ENCODE results near the gene ZBTB42. TPM values are rescaled to one million over a fixed set of nuclear protein-coding genes. Genes with fewer than 3 reads are reported as not detected.
"Not testable (repeated sequence)": the region's sequence is repeated elsewhere in the genome, so short reads cannot be mapped to it uniquely, and the experiment has no call there.

Gene ZBTB42
- total and polyA plus RNA-seq, 2 donors: 2.1 to 3.2 TPM

- not testable (repeated sequence) for H3K9me3 ChIP-seq (ENCODE audit: control insufficient read depth in 2 of 2, insufficient read depth in 1 of 2, low read length in 1 of 2); H3K36me3 ChIP-seq (ENCODE audit: control insufficient read depth in 2 of 2, insufficient read depth in 2 of 2, low read length in 1 of 2); DNase-seq (ENCODE audit: low read depth in 6 of 9, low spot score in 9 of 9); H3K27ac ChIP-seq (ENCODE audit: low read depth in 1 of 2, low read length in 1 of 2); H3K27me3 ChIP-seq (ENCODE audit: control insufficient read depth in 2 of 2, insufficient read depth in 1 of 2, low read length in 1 of 2)
- WGBS: 94% methylated on average over 15 of the region's 15 CpGs
- peak overlapping the region in 1 of 2 donors; percentile 91 for H3K4me3 ChIP-seq (ENCODE audit: low read length in 2 of 2)
- peaks cover 9 to 16% of the 10 kb centered on the region in 2 donors for H3K4me1 ChIP-seq (ENCODE audit: control insufficient read depth in 2 of 2, insufficient read depth in 2 of 2, low read length in 2 of 2)
Observed at GRCh38 chr14:104814701-104815100, 13.8 kb downstream of the ZBTB42 start.

DNA sequence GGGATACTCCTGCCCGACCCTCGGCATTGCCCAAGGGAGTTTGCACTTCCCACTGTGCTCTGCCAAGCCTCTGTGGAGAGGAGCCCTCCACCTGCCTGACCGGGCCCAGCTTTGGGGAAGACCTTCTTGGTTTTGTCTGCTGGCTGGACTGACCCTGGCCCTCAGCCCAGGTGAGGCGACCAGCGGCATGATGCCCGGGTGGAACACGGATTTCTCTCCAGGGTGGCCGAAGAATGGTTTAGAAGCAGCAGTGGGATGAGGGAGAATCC, 15.6 kb downstream of the ZBTB42 start:
- 5% methylated on average over 8 of the region's 8 CpGs for WGBS
- Histone ChIP-seq H3K27me3 (ENCODE audit: control insufficient read depth in 2 of 2, insufficient read depth in 1 of 2, low read length in 1 of 2) (no peaks in the 10 kb centered on the region), H3K4me3 (ENCODE audit: low read length in 2 of 2) (peak overlapping the region; percentile 91 to 99), H3K4me1 (ENCODE audit: control insufficient read depth in 2 of 2, insufficient read depth in 2 of 2, low read length in 2 of 2) (peaks cover 9 to 16% of the 10 kb centered on the region in 2 donors), H3K36me3 (ENCODE audit: control insufficient read depth in 2 of 2, insufficient read depth in 2 of 2, low read length in 1 of 2) (no peaks in the 10 kb centered on the region), H3K9me3 (ENCODE audit: control insufficient read depth in 2 of 2, insufficient read depth in 1 of 2, low read length in 1 of 2) (no peaks in the 10 kb centered on the region), H3K27ac (ENCODE audit: low read depth in 1 of 2, low read length in 1 of 2) (peak overlapping the region; percentile 92 to 94)
- DNase-seq (ENCODE audit: low read depth in 6 of 9, low spot score in 9 of 9): no peak

DNA sequence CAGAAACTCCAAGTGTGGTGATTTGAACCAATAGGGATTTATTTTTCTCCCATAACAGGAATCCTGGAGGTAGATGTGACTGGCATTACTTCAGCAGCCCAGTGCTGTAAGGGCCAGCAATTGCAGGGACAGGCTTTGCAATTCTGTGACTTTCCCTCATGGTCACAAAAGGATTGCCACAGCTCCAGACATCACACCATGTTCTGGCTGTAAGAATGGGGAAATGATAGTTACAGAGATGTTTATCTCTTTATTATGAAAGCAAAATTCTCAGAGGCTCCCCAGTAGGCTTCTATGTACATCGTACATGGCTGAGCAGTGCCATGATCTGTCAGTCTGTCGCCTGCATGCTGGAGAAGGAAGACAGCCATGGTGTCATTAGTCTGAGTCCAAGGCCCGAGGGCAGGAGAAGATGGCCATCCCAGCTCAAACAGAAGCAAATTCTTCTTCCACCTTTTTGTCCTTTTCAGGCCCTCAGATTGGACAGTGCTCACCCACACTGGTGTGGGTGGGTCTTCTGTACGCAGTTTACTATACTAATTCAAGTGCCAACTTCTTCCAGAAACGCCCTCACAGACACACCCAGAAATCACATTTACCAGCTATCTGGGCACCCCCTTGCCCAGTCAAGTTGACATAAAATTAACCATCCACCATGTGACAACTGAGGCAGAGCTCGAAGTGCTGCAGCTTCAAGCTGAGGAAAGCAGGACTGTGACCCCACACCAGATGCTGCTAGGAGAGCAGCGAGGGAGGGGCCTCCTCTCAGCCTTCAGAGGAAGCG, 17.2 kb downstream of the ZBTB42 start:
- WGBS: 96% methylated on average over 8 of the region's 8 CpGs
- Histone ChIP-seq H3K4me1 (ENCODE audit: control insufficient read depth in 2 of 2, insufficient read depth in 2 of 2, low read length in 2 of 2) (peaks cover 9 to 16% of the 10 kb centered on the region in 2 donors), H3K9me3 (ENCODE audit: control insufficient read depth in 2 of 2, insufficient read depth in 1 of 2, low read length in 1 of 2) (no peaks in the 10 kb centered on the region), H3K36me3 (ENCODE audit: control insufficient read depth in 2 of 2, insufficient read depth in 2 of 2, low read length in 1 of 2) (no peaks in the 10 kb centered on the region), H3K27me3 (ENCODE audit: control insufficient read depth in 2 of 2, insufficient read depth in 1 of 2, low read length in 1 of 2) (no peaks in the 10 kb centered on the region), H3K27ac (ENCODE audit: low read depth in 1 of 2, low read length in 1 of 2) (no peak overlapping the region), H3K4me3 (ENCODE audit: low read length in 2 of 2) (no peak overlapping the region)
- DNase-seq (ENCODE audit: low read depth in 6 of 9, low spot score in 9 of 9): no peak

- no peak overlapping the region for H3K4me3 ChIP-seq (ENCODE audit: low read length in 2 of 2)
- 96% methylated on average over 9 of the region's 9 CpGs for WGBS
- H3K27ac ChIP-seq (ENCODE audit: low read depth in 1 of 2, low read length in 1 of 2): no peak overlapping the region
- no peak for DNase-seq (ENCODE audit: low read depth in 6 of 9, low spot score in 9 of 9)
- H3K36me3 ChIP-seq (ENCODE audit: control insufficient read depth in 2 of 2, insufficient read depth in 2 of 2, low read length in 1 of 2): no peaks in the 10 kb centered on the region
- no peaks in the 10 kb centered on the region for H3K27me3 ChIP-seq (ENCODE audit: control insufficient read depth in 2 of 2, insufficient read depth in 1 of 2, low read length in 1 of 2)
- H3K9me3 ChIP-seq (ENCODE audit: control insufficient read depth in 2 of 2, insufficient read depth in 1 of 2, low read length in 1 of 2): no peaks in the 10 kb centered on the region
- H3K4me1 ChIP-seq (ENCODE audit: control insufficient read depth in 2 of 2, insufficient read depth in 2 of 2, low read length in 2 of 2): peaks cover 9 to 16% of the 10 kb centered on the region in 2 donors
Observed at GRCh38 chr14:104818714-104819161, 17.8 kb downstream of the ZBTB42 start.

DNA sequence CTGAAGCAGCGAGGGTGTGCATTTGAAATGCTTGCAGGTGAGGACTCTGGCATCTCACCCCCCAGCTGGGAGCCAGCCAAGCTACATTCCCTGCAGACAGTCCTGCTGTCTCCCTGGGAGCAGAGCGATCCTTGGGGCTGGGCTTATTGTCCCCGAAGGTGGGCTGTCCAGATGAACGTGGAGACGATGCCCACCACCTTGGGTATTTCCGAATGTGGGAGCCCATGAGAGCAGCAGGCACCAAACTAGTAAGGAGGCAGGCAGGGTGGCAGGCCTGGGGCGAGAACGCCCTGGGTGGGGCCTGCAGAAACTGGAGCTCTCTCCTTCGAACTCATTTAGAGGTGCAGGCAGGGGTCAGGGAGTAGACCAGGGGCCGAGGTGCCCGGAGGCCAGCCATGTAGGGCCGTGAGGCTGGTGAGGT, 18.5 kb downstream of the ZBTB42 start:
- peaks cover 0 to under 1% of the 10 kb centered on the region in 2 donors for H3K27me3 ChIP-seq (ENCODE audit: control insufficient read depth in 2 of 2, insufficient read depth in 1 of 2, low read length in 1 of 2)
- no peak for DNase-seq (ENCODE audit: low read depth in 6 of 9, low spot score in 9 of 9)
- 95% methylated on average over 12 of the region's 12 CpGs for WGBS
- no peak overlapping the region for H3K4me3 ChIP-seq (ENCODE audit: low read length in 2 of 2)
- no peak overlapping the region for H3K27ac ChIP-seq (ENCODE audit: low read depth in 1 of 2, low read length in 1 of 2)
- no peaks in the 10 kb centered on the region for H3K9me3 ChIP-seq (ENCODE audit: control insufficient read depth in 2 of 2, insufficient read depth in 1 of 2, low read length in 1 of 2)
- H3K36me3 ChIP-seq (ENCODE audit: control insufficient read depth in 2 of 2, insufficient read depth in 2 of 2, low read length in 1 of 2): no peaks in the 10 kb centered on the region
- peaks cover 9 to 14% of the 10 kb centered on the region in 2 donors for H3K4me1 ChIP-seq (ENCODE audit: control insufficient read depth in 2 of 2, insufficient read depth in 2 of 2, low read length in 2 of 2)

DNA sequence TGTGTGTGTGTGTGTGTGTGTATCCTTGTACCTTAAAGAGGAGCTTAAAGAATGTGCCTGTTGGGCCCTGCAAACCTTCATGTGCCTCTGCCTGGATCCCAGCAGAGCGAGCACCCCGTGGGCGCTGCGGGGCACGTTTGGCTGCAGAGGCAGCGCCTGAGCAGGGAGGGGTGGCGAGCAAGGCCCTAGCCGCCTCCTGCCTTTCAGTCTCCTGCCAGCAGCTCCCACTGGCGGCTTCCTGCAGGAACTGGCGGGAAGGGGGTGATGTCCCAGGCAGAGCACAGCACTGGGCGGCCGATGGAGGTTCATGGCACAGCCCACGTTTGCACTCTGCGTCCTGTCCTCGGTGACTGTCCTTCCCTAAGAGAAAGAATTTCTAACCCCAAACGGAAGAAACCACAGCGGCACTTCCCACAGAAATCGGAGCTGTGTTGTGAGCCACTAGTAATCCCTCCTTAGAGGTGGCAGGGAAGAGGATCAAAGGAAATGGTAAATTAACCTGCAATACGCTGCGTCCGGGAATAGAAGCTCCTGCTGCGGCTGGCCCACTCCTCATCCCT, 19.8 kb downstream of the ZBTB42 start:
- Histone ChIP-seq H3K36me3 (ENCODE audit: control insufficient read depth in 2 of 2, insufficient read depth in 2 of 2, low read length in 1 of 2) (no peaks in the 10 kb centered on the region), H3K9me3 (ENCODE audit: control insufficient read depth in 2 of 2, insufficient read depth in 1 of 2, low read length in 1 of 2) (peaks cover 0 to 8% of the 10 kb centered on the region in 2 donors), H3K27me3 (ENCODE audit: control insufficient read depth in 2 of 2, insufficient read depth in 1 of 2, low read length in 1 of 2) (peaks cover 5 to 14% of the 10 kb centered on the region in 2 donors), H3K4me1 (ENCODE audit: control insufficient read depth in 2 of 2, insufficient read depth in 2 of 2, low read length in 2 of 2) (peaks cover 5 to 10% of the 10 kb centered on the region in 2 donors), H3K4me3 (ENCODE audit: low read length in 2 of 2) (no peak overlapping the region), H3K27ac (ENCODE audit: low read depth in 1 of 2, low read length in 1 of 2) (no peak overlapping the region)
- WGBS: 81% methylated on average over 22 of the region's 22 CpGs
- no peak for DNase-seq (ENCODE audit: low read depth in 6 of 9, low spot score in 9 of 9)

- no peak for DNase-seq (ENCODE audit: low read depth in 6 of 9, low spot score in 9 of 9)
- Histone ChIP-seq H3K27me3 (ENCODE audit: control insufficient read depth in 2 of 2, insufficient read depth in 1 of 2, low read length in 1 of 2) (peaks cover 5 to 20% of the 10 kb centered on the region in 2 donors), H3K4me1 (ENCODE audit: control insufficient read depth in 2 of 2, insufficient read depth in 2 of 2, low read length in 2 of 2) (peaks cover 5 to 15% of the 10 kb centered on the region in 2 donors), H3K36me3 (ENCODE audit: control insufficient read depth in 2 of 2, insufficient read depth in 2 of 2, low read length in 1 of 2) (no peaks in the 10 kb centered on the region), H3K9me3 (ENCODE audit: control insufficient read depth in 2 of 2, insufficient read depth in 1 of 2, low read length in 1 of 2) (peaks cover 0 to 10% of the 10 kb centered on the region in 2 donors), H3K27ac (ENCODE audit: low read depth in 1 of 2, low read length in 1 of 2) (no peak overlapping the region), H3K4me3 (ENCODE audit: low read length in 2 of 2) (no peak overlapping the region)
- WGBS: 96% methylated on average over 23 of the region's 23 CpGs
Observed at GRCh38 chr14:104821229-104821945, 20.5 kb downstream of the ZBTB42 start.

- Histone ChIP-seq H3K9me3 (ENCODE audit: control insufficient read depth in 2 of 2, insufficient read depth in 1 of 2, low read length in 1 of 2) (peaks cover 0 to 10% of the 10 kb centered on the region in 2 donors), H3K27me3 (ENCODE audit: control insufficient read depth in 2 of 2, insufficient read depth in 1 of 2, low read length in 1 of 2) (peaks cover 10 to 26% of the 10 kb centered on the region in 2 donors), H3K27ac (ENCODE audit: low read depth in 1 of 2, low read length in 1 of 2) (no peak overlapping the region), H3K36me3 (ENCODE audit: control insufficient read depth in 2 of 2, insufficient read depth in 2 of 2, low read length in 1 of 2) (no peaks in the 10 kb centered on the region), H3K4me1 (ENCODE audit: control insufficient read depth in 2 of 2, insufficient read depth in 2 of 2, low read length in 2 of 2) (peaks cover 0 to 12% of the 10 kb centered on the region in 2 donors), H3K4me3 (ENCODE audit: low read length in 2 of 2) (no peak overlapping the region)
- no peak for DNase-seq (ENCODE audit: low read depth in 6 of 9, low spot score in 9 of 9)
- 95% methylated on average over 27 of the region's 27 CpGs for WGBS
Observed at GRCh38 chr14:104821971-104822608, 21.2 kb downstream of the ZBTB42 start.
